ENCODE results near the gene IFNGR1.

The IFNGR1 gene

DNA sequence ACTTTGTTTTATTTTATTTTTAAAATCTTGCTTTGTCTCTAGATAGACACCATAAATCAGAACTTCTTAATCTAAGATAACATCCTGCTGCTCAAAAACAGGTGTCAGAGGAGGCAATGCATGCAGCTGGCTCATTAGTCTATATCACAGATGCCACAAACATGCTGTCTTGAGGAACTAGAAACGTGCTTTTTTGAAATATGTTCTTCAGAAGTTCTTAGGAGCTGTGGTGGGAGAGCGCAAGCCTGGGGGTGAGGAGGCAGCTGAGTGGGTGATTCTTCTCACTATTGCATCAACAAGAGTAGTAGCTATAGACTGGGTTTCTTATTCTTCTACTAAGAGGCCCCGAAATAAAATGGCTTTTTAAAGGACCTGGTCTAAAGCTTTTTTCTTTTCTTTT lies 69.1 kb downstream of the IFNGR1 start:
- no peak for DNase-seq (ENCODE audit: low read depth)

DNA sequence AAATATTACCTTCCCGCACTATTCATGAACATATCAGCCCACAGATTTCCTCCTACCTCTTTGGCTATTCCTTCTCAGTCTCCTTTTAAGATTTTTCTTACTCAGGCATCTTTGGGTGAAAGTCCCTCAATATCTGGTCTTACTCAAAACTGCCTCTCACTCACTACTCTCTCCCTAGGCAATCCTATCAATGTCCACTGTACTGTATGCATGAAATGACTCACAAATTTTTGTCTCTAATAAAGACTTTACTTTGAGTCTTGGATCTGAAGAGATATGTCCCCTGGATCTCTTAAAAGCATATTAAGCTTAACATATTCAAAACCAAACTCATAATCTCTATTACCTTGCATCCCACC lies 70.2 kb downstream of the IFNGR1 start:
- no peak for DNase-seq (ENCODE audit: low read depth)

DNA sequence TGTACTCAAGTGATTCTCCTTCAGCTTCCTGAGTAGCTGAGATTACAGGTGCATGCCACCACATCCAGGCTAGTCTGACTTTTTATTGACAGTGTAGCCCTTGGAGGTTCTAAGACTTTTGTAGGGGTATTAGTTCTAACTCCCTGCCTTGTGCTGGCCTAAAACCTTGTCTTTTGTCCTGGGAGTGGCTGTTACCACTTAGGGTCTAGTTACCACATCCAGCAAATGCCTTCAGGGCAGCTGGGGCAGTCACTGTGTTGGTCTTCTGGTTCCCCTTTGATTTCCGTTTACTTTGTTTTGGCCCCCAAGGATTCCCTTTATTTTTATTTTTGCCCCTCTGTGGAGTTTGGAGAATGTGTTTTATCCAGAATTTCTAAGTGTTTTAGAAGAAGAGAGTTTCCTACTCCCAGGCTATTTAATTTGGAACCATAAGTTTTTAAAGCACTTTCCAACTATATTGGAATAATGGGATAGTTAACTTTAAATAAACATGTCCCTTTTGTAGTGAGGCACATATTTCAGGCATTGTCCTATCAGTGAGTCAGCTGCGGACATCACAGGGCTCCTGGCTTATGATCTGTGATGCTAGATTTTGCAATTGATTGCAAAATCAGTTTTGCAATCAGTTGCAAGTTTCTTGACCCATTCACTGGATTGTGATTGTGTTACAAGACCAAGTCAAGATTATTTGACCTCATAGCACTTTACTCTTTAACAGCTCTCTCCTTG lies 70.7 kb downstream of the IFNGR1 start:
- peak; percentile 30 for DNase-seq (ENCODE audit: low read depth)

Data from fibroblast of the conjunctiva (primary cell).